ENCODE results near the gene PLXNA4.

Gene PLXNA4

GRCh38 chr7:132422502-132423111, 153.7 kb downstream of the PLXNA4 start:
- H3K79me2 ChIP-seq (ENCODE audit: insufficient read depth, low read length) = no peaks in the 10 kb centered on the region
- no peak overlapping the region for H2AFZ ChIP-seq (ENCODE audit: low read length)
- TF ChIP-seq EZH2 (IDR thresholded peaks at IDR 0.05; ENCODE audit: borderline replicate concordance, low read length) (no peak), CTCF (IDR thresholded peaks at IDR 0.05; ENCODE audit: low read length) (no peak)
- H3K4me1 ChIP-seq (ENCODE audit: insufficient read depth, low read length, severe bottlenecking) = no peaks in the 10 kb centered on the region
- no peaks in the 10 kb centered on the region for H3K9me2 ChIP-seq (ENCODE audit: low read depth, low read length)
- H3K27me3 ChIP-seq (ENCODE audit: insufficient read depth, low read length) = no peaks in the 10 kb centered on the region
- no peaks in the 10 kb centered on the region for H3K9me3 ChIP-seq (ENCODE audit: low read length)
- no peak overlapping the region for H3K4me3 ChIP-seq (ENCODE audit: low read depth, low read length, poor library complexity, severe bottlenecking)
- H4K20me1 ChIP-seq (ENCODE audit: insufficient read depth, low read length) = no peaks in the 10 kb centered on the region
- H3K27ac ChIP-seq (ENCODE audit: low read depth, low read length, poor library complexity, severe bottlenecking) = no peak overlapping the region
- no peak overlapping the region for H3K9ac ChIP-seq (ENCODE audit: low read length)
- no peaks in the 10 kb centered on the region for H3F3A ChIP-seq (ENCODE audit: insufficient read depth, low read length)
- H3K36me3 ChIP-seq (ENCODE audit: insufficient read depth, low read length) = no peaks in the 10 kb centered on the region
- H3K4me2 ChIP-seq (ENCODE audit: low read length) = no peak overlapping the region

GRCh38 chr7:132420527-132420926, 155.7 kb downstream of the PLXNA4 start:
- no peak for TF ChIP-seq CTCF (IDR thresholded peaks at IDR 0.05; ENCODE audit: low read length)
- Histone ChIP-seq H3K79me2 (ENCODE audit: insufficient read depth, low read length) (no peaks in the 10 kb centered on the region), H3K9ac (ENCODE audit: low read length) (no peak overlapping the region), H3F3A (ENCODE audit: insufficient read depth, low read length) (no peaks in the 10 kb centered on the region), H2AFZ (ENCODE audit: low read length) (no peak overlapping the region), H3K4me2 (ENCODE audit: low read length) (no peak overlapping the region), H3K27ac (ENCODE audit: low read depth, low read length, poor library complexity, severe bottlenecking) (no peak overlapping the region), H3K36me3 (ENCODE audit: insufficient read depth, low read length) (no peaks in the 10 kb centered on the region), H3K9me3 (ENCODE audit: low read length) (no peaks in the 10 kb centered on the region), H3K4me3 (ENCODE audit: low read depth, low read length, poor library complexity, severe bottlenecking) (no peak overlapping the region), H3K4me1 (ENCODE audit: insufficient read depth, low read length, severe bottlenecking) (no peaks in the 10 kb centered on the region), H4K20me1 (ENCODE audit: insufficient read depth, low read length) (no peaks in the 10 kb centered on the region), H3K9me2 (ENCODE audit: low read depth, low read length) (no peaks in the 10 kb centered on the region), H3K27me3 (ENCODE audit: insufficient read depth, low read length) (no peaks in the 10 kb centered on the region)

- Histone ChIP-seq H2AFZ (ENCODE audit: low read length) (no peak overlapping the region), H3K4me2 (ENCODE audit: low read length) (no peak overlapping the region), H3K36me3 (ENCODE audit: insufficient read depth, low read length) (no peaks in the 10 kb centered on the region), H3K4me1 (ENCODE audit: insufficient read depth, low read length, severe bottlenecking) (no peaks in the 10 kb centered on the region), H3K9ac (ENCODE audit: low read length) (no peak overlapping the region), H3K27ac (ENCODE audit: low read depth, low read length, poor library complexity, severe bottlenecking) (no peak overlapping the region), H3K4me3 (ENCODE audit: low read depth, low read length, poor library complexity, severe bottlenecking) (no peak overlapping the region), H3K9me3 (ENCODE audit: low read length) (no peaks in the 10 kb centered on the region), H3F3A (ENCODE audit: insufficient read depth, low read length) (no peaks in the 10 kb centered on the region), H3K79me2 (ENCODE audit: insufficient read depth, low read length) (no peaks in the 10 kb centered on the region), H3K27me3 (ENCODE audit: insufficient read depth, low read length) (no peaks in the 10 kb centered on the region), H3K9me2 (ENCODE audit: low read depth, low read length) (no peaks in the 10 kb centered on the region), H4K20me1 (ENCODE audit: insufficient read depth, low read length) (no peaks in the 10 kb centered on the region)
- TF ChIP-seq CTCF (IDR thresholded peaks at IDR 0.05; ENCODE audit: low read length) (no peak), EZH2 (IDR thresholded peaks at IDR 0.05; ENCODE audit: borderline replicate concordance, low read length) (no peak)
Measured at GRCh38 chr7:132419542-132419941, 156.7 kb downstream of the PLXNA4 start.
